Measurements from ENCODE around the gene OR9I1. TPM values are rescaled to one million over a fixed set of nuclear protein-coding genes. Genes with fewer than 3 reads are reported as not detected.

OR9I1 gene
- total and polyA plus RNA-seq, 2 donors (not counting 1 experiment from before 2014, with no cell fraction given) = not detected

- intact Hi-C loops (cut with micrococcal nuclease) = no loop called here
- Histone ChIP-seq H3K27me3 (replicated peaks in 1 of 4; ENCODE audit: control extremely low read depth in 1 of 4, control insufficient read depth in 3 of 4, insufficient read depth in 4 of 4, low read length in 3 of 4) (no peaks in the 10 kb centered on the region), H3K4me3 (ENCODE audit: control extremely low read depth in 1 of 5, extremely low read depth in 1 of 5, insufficient read depth in 1 of 5, low read depth in 2 of 5, low read length in 4 of 5) (no peak overlapping the region), H3K4me1 (ENCODE audit: control insufficient read depth in 2 of 2, insufficient read depth in 2 of 2, low read length in 2 of 2) (no peaks in the 10 kb centered on the region), H3K36me3 (replicated peaks in 1 of 2; ENCODE audit: control extremely low read depth in 1 of 2, control insufficient read depth in 1 of 2, extremely low read depth in 1 of 2, insufficient read depth in 2 of 2, low read length in 1 of 2) (no peaks in the 10 kb centered on the region), H3K9me3 (ENCODE audit: control extremely low read depth in 1 of 3, control insufficient read depth in 2 of 3, insufficient read depth in 1 of 3, low read length in 2 of 3) (peaks cover 0 to 2% (median 0%) of the 10 kb centered on the region in 3 donors), H3K9ac (ENCODE audit: low read length) (no peak overlapping the region), H2AFZ (ENCODE audit: insufficient read depth, low read depth, low read length, poor library complexity, severe bottlenecking) (no peak overlapping the region), H4K20me1 (ENCODE audit: control insufficient read depth, insufficient read depth, low read length, poor library complexity, severe bottlenecking) (no peaks in the 10 kb centered on the region), H3K79me2 (ENCODE audit: control insufficient read depth, insufficient read depth, low read length) (no peaks in the 10 kb centered on the region), H3K4me2 (replicated peaks; ENCODE audit: low read depth, low read length, poor library complexity, severe bottlenecking) (no peak overlapping the region), H3K27ac (ENCODE audit: low read length in 2 of 2) (no peak overlapping the region)
- Mint-ChIP-seq H3K9me3 (ENCODE audit: insufficient read depth) (peaks cover 8% of the 10 kb centered on the region), H3K27ac (no peak overlapping the region), H3K4me3 (no peak overlapping the region), H3K4me1 (no peaks in the 10 kb centered on the region), H3K27me3 (peaks cover 14% of the 10 kb centered on the region)
- no peak for ATAC-seq (ENCODE audit: low read depth)
- ChIA-PET POLR2A (no interaction called here), CTCF (no interaction called here)
- no peak for DNase-seq
- TF ChIP-seq EZH2 (IDR thresholded peaks at IDR 0.05; ENCODE audit: borderline replicate concordance, insufficient read depth, low read depth, low read length, poor library complexity, severe bottlenecking) (no peak), CTCF (IDR thresholded peaks at IDR 0.05) (no peak)
- no CpG with 5 or more reads among the region's 2 CpGs for WGBS (ENCODE audit: insufficient coverage)
Measured at GRCh38 chr11:58075781-58076180, 49.5 kb downstream of the OR9I1 start.

- TF ChIP-seq EZH2 (IDR thresholded peaks at IDR 0.05; ENCODE audit: borderline replicate concordance, insufficient read depth, low read depth, low read length, poor library complexity, severe bottlenecking) (no peak), CTCF (IDR thresholded peaks at IDR 0.05) (no peak)
- no peak for DNase-seq
- WGBS (ENCODE audit: insufficient coverage) = 75% methylated on average over 1 of the region's 1 CpG
- no peaks in the 10 kb centered on the region for H3K4me1 ChIP-seq (ENCODE audit: control insufficient read depth in 2 of 2, insufficient read depth in 2 of 2, low read length in 2 of 2)
- H3K27me3 ChIP-seq (replicated peaks in 1 of 4; ENCODE audit: control extremely low read depth in 1 of 4, control insufficient read depth in 3 of 4, insufficient read depth in 4 of 4, low read length in 3 of 4) = no peaks in the 10 kb centered on the region
- no peaks in the 10 kb centered on the region for H4K20me1 ChIP-seq (ENCODE audit: control insufficient read depth, insufficient read depth, low read length, poor library complexity, severe bottlenecking)
- POLR2A ChIA-PET = no interaction called here
- H3K9me3 Mint-ChIP-seq (ENCODE audit: insufficient read depth) = peaks cover 8% of the 10 kb centered on the region
- H2AFZ ChIP-seq (ENCODE audit: insufficient read depth, low read depth, low read length, poor library complexity, severe bottlenecking) = no peak overlapping the region
- H3K4me3 Mint-ChIP-seq = no peak overlapping the region
- intact Hi-C loops (cut with micrococcal nuclease) = no loop called here
- CTCF ChIA-PET = no interaction called here
- ATAC-seq (ENCODE audit: low read depth) = no peak
- H3K9ac ChIP-seq (ENCODE audit: low read length) = no peak overlapping the region
- peaks cover 6% of the 10 kb centered on the region for H3K27me3 Mint-ChIP-seq
- no peaks in the 10 kb centered on the region for H3K79me2 ChIP-seq (ENCODE audit: control insufficient read depth, insufficient read depth, low read length)
- peaks cover 0 to 2% (median 0%) of the 10 kb centered on the region in 3 donors for H3K9me3 ChIP-seq (ENCODE audit: control extremely low read depth in 1 of 3, control insufficient read depth in 2 of 3, insufficient read depth in 1 of 3, low read length in 2 of 3)
- no peak overlapping the region for H3K27ac ChIP-seq (ENCODE audit: low read length in 2 of 2)
- no peak overlapping the region for H3K4me3 ChIP-seq (ENCODE audit: control extremely low read depth in 1 of 5, extremely low read depth in 1 of 5, insufficient read depth in 1 of 5, low read depth in 2 of 5, low read length in 4 of 5)
- no peaks in the 10 kb centered on the region for H3K4me1 Mint-ChIP-seq
- no peak overlapping the region for H3K4me2 ChIP-seq (replicated peaks; ENCODE audit: low read depth, low read length, poor library complexity, severe bottlenecking)
- H3K36me3 ChIP-seq (replicated peaks in 1 of 2; ENCODE audit: control extremely low read depth in 1 of 2, control insufficient read depth in 1 of 2, extremely low read depth in 1 of 2, insufficient read depth in 2 of 2, low read length in 1 of 2) = no peaks in the 10 kb centered on the region
- no peak overlapping the region for H3K27ac Mint-ChIP-seq
Measured at GRCh38 chr11:58070585-58070984, 54.7 kb downstream of the OR9I1 start.
